NT2/D1 (cell line): ENCODE results near the gene TIMM21.

ENCODE experiments used
- YY1 ChIP-seq: IDR thresholded peaks from 2 replicates; pipeline ENCODE4 v1.6.1; 2011; ENCODE audit not compliant: insufficient read length, insufficient read depth
- ZNF274 ChIP-seq: IDR thresholded peaks from 2 replicates; pipeline ENCODE4 v1.6.1; 2011; ENCODE audit warnings: mild to moderate bottlenecking, low read depth, low read length

DNA sequence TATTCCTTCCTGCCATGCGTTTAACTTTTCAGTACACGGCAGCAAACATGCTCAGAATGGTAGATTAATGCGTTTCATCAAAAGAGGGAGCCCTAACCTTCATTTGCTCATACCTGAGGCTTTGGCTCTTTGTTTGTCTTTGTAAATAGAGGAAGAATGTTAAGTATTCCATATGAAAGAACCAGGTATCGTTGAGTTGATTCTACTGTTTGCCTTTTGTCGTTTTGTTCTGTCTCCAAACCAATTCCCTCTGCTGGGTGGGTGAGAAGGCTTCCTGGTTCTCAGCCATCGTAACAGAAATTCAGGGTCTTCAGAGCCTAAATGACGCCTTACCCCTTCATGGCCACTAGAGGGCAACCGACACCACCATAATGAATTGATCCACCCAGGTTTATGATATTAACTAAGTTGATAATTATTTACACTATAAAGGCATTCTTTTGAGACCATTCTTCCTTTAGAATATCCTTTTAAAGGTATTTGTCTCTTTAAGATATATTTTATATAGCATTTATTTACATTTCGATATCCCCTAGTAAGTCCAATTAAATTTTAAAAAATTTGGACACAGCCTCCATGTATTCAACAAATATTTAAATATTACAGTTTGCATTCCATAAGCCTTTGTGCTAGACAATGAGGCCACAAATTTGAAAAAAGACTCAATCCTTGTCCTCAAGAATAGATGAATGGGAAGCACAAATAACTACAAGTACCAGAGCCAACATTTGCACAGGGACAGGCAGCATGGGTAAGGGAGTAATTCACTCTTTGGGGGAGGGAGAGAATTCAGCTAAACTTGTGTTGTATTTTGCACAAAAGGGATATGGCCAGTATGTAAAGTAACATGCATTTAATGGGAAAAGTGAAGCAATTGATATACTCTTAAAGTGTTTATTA lies 48.1 kb downstream of the TIMM21 start:
- TF ChIP-seq ZNF274 (no peak), YY1 (no peak)
